ENCODE data around the gene SCRN1. TPM values are rescaled to one million over a fixed set of nuclear protein-coding genes. Genes with fewer than 3 reads are reported as not detected.
"Not testable (repeated sequence)": the region's sequence is repeated elsewhere in the genome, so short reads cannot be mapped to it uniquely, and the experiment has no call there.

SCRN1 gene
- total RNA-seq, 1 donor from 2014 or later = 124 TPM

DNA sequence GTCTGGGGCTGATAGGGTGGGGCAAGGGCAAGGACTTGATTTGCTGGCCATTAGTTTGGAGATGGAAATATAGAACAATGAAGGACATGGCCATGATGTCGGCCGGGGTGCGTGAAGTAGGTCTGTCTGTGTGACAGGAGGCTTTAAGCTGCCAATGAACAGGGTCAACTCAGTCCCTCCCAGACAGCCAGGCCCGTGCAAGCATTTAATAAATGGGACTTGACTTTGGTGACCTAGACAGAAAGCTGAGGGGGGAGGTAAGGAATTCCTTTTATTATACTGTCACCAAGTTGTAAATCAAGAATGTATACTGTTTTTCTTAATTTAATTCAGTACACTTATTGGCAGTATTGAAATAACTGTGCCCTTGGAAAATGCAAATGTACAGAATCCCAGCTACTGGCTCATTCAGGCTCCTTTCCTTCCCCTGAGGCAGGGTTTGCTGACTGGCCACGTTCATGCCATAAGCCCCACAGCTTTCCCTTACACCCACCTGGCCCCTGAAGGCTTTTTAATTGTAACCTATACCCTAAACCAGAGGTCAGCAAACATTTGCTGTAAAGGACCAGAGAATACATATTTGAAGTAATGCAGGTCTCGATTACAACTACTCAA is 96.1 kb downstream of the SCRN1 start:
- DNase-seq (ENCODE audit: extremely low read depth, low read depth, low spot score) = no peak

DNA sequence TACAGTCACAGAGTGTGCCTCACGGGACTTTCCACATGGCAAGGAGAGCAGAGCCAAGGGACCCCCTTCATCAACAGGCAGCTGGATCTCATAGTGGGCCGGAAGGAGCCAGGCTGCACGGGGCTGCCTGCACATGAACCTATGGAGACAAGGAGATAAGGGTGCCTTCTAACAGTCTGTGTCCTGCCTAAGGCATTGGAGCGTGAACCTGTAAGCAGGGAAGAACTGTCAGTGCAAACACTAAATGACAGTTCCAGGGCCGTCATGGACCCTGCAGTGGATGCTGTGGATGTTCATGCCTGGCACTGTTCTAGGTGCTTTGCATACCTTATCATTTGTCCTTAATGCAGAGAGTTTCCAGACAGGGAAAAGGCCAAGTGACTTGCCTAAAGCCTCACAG is 97.4 kb downstream of the SCRN1 start:
- DNase-seq (ENCODE audit: extremely low read depth, low read depth, low spot score) = no peak

DNA sequence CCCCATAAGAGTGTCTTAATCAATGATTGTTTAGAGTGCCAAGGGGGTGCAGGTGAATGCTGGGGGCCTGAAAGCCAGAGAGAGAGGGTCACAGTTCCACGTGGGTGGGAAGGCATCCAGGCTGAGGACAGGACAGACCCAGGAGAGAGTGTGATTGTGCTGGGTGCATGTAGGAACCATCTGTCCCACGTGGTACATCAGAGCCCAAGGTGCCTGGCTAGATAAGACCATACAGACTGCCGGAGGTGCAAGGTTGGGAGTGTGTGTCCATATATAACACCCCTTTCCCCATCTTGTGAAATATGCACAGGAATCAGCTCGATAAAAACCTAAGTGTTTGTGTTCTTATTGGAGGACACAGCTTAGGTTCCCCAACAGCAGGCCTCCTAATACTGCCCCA is 97.8 kb downstream of the SCRN1 start:
- DNase-seq (ENCODE audit: extremely low read depth, low read depth, low spot score) = no peak

DNA sequence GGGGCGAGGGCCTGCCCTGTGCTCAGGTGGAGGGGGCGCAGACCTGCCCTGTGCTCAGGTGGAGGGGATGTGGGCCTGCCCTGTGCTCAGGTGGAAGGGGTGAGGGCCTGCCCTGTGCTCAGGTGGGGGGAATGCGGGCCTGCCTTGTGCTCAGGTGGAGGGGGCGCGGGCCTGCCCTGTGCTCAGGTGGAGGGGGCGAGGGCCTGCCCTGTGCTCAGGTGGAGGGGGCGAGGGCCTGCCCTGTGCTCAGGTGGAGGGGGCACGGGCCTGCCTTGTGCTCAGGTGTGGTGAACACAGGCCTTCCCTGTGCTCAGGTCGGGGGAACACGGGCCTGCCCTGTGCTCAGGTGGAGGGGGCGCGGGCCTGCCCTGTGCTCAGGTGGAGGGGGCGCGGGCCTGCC is 98.8 kb downstream of the SCRN1 start:
- DNase-seq (ENCODE audit: extremely low read depth, low read depth, low spot score) = not testable (repeated sequence)

DNA sequence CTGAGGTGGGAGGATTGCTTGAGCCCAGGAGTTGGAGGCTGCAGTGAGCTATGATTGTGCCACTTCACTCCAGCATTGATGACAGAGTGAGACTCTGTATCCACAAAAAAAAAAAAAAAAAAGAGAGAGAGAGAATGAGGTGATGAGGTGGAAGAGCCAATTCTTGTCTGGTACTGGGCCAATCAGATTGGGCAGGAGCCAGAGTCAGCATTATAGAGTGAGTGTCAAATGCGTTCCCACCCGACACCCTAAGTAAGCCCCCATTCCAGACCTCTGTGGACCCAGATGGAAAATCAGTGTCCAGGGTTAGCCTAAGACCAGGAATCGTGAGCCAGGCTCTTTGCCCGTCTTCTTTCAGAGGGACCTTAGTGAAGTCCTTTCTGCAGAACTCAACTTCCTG is 99.3 kb downstream of the SCRN1 start:
- no peak for DNase-seq (ENCODE audit: extremely low read depth, low read depth, low spot score)

DNA sequence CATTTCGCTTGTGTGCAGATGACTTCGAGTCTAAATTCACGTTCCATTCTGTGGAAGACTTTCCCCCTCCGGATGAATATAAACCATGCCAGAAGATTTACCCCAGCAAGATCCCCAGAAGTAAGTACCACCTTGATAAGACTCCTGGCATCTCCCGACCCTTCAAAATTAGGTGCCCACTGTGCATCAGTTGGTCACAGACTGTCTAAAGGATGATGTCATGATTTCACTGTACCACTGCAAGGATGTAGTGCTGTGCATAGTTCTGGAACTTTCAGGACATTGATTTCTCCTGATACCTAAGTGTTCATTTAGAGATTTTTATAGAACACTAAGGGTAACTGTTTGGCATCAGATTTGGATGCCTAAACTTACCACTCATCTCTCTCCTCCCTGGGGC is 100.3 kb downstream of the SCRN1 start:
- no peak for DNase-seq (ENCODE audit: extremely low read depth, low read depth, low spot score)

DNA sequence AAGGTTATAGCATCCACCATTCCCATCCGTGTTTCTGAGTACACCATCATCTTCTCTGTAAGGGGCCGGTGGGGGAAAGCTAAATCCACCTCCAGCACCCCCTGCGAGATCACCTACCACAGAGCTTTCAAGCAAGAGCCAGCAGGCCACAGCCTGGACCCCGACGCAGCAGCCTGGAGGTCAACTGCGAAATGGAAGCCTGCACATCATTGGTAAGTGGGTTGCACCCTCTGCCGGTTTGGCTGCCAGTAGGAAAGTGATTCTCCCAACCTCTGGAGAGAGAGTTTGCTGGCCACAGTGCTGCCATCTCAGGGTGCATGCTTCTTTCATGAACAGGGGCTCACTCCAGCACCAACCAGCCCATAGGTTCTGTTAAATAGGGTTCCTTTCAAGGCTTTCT is 101.6 kb downstream of the SCRN1 start:
- DNase-seq (ENCODE audit: extremely low read depth, low read depth, low spot score) = no peak

DNA sequence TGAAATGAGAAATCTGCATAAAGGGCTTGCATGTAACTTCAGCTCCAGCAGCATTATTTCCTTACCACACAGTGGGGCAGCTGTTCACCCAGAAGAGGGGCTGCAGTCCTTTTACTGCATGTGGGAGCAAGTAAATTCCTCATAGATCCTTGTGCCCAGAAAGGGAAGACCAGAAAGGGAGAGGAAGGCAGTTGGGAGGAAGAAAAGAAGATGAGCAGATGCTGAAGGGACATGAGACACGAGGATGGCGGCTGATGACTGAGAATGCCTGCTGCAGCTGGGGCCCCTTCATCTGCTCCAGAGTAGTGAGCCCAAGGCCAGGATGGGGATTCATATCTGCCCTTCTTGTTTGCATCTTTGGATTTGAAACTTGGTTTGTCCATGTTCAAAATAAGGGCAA is 102.8 kb downstream of the SCRN1 start:
- DNase-seq (ENCODE audit: extremely low read depth, low read depth, low spot score) = no peak

DNA sequence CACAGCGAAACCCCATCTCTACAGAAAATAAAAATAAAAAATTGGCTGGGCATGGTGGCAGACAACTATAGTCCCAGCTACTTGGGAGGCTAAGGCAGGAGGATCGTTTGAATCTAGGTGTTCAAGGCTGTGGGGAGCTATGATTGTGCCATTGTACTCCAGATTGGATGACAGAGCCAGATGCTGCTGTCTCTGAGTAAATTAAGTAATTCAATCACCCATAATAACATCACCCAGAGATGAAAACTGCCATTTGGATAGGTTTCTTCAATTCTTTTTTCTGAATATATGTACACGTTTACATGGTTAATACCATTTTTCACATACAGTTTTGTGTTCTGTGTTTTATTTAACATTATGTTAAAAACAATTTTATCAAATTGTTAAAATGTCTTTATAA is 104.0 kb downstream of the SCRN1 start:
- DNase-seq (ENCODE audit: extremely low read depth, low read depth, low spot score) = no peak

DNA sequence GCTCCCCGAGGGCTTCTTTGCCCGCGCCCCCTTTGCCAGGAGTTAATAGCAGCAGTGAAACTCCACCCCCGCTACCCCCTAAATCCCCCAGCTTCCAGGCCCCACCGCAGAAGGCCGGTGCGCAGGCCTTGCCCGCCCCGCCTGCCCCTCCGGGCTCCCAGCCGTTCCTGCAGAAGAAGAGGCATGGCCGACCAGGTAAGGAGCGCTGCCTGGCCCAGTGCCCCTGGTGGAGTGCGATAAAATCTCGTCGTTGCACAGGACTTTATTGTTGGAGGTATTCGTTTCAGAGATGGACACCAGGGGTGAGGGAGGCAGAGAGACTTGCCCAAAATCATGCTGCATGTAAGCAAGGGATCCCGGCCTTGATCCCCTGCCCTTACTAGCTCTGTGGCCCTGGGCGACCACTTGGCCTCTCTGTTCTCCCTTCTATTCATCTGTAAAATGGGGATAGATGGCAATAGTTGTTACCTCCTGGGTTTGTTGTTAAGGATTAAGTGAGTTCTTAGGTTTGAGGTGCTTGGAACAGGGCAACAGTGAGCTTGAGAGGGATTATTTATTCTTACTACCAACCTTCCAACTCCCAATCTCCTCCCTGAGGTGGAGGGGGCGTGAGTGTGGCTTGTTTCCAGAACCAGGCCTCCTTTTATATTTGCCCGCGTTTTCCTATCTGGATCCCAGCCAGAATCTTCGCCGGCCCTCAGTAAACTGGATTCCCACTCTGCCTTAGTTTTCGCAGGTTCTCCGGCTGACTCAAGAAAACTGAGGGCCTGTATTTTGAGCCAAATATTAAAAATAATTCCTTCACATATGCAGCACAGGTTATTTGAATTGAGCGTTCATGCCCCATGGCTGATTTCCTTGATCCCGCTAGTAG is 105.0 kb downstream of the SCRN1 start:
- DNase-seq (ENCODE audit: extremely low read depth, low read depth, low spot score) = no peak

DNA sequence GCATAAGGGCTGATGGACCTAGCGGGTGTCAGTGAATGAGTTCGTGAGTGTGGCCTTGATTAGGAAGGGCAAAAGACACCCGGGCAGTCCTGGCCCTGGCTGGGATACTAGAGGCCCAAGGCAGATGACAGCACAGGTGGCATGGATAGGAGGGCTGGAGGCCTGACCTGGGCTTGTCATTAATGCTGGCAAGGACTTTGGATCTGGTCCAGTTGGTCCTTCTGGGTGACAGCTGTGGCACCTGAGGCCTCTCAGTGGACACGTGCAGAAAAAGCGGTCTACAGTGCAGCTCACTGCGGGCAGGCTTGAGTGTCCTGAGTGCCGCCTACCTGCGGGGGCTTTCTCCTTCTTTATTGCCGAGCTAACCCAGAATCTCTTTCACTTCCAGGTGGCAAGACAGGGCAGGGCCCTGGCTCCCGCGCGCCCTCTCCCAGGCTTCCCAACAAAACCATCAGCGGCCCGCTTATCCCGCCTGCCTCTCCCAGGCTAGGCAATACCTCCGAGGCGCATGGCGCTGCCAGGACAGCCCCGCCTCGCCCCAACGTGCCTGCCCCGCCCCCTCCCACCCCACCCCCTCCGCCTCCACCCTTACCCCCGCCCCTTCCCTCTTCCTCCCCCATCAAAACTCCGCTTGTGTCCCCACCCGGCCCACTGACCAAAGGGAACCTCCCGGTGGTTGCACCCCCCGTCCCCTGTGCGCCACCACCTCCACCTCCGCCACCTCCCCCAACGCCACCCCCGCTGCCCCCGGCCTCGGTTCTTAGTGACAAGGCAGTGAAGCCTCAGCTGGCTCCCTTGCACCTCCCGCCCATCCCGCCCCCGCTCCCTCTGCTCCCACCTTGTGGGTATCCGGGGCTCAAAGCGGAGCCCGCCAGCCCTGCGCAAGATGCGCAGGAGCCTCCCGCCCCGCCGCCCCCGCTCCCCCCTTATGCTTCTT is 105.9 kb downstream of the SCRN1 start:
- no peak for DNase-seq (ENCODE audit: extremely low read depth, low read depth, low spot score)

DNA sequence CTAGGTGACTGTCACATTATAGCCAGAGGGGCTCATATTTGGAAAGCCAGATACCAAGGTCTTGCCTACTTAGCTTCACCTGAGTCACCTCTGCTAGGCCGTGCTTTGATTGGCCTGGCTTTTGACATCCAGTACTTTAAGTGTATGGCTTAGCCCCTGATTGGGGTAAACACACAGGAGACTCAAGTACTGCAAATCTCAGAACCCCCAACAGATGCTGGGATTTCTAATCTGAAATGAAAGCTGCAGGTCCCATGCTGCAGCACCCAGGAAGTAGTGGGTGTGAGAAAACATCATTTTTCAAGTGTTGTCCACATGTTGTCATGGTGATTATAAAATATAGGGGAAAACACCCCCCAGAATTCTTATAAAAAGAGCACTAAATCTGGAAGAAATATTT is 107.1 kb downstream of the SCRN1 start:
- no peak for DNase-seq (ENCODE audit: extremely low read depth, low read depth, low spot score)

DNA sequence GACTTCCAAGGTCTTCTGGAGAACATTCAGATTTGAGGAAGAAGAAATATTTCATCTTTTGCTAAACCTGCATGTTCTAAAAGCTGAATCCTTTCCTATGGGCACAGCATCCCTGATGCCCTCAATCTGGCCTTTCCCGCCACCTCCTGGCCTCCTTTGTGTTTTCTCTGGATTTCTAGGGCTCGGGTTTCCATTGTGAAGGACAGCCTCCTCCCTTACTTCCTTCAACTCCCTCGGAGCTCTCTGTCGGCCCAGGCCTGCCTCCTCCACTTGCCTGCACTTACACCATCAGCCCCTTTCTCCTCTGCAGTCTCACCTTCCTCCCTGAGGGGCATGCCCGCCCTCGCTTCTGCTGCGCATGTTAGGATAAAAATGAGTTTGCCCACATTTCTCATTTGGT is 107.9 kb downstream of the SCRN1 start:
- no peak for DNase-seq (ENCODE audit: extremely low read depth, low read depth, low spot score)

DNA sequence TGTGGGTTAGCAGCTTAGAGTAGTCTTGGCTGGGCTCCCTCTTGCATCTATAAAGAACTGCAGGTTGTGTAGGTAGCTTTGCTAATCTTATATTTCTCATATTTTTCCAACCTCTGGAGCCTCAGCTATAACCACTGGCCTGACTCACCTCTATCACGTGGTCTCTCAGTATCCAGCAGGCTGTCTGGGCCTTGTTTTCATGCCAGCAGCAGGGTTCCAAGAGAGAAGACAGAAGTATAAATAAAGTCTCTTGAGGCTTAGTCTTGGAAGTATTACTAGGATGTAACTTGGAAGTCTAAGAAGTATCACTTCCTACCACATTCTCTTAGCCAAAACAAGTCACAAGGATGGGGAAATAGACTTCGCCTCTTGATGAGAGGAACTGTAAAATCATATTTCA is 110.0 kb downstream of the SCRN1 start:
- DNase-seq (ENCODE audit: extremely low read depth, low read depth, low spot score) = no peak

DNA sequence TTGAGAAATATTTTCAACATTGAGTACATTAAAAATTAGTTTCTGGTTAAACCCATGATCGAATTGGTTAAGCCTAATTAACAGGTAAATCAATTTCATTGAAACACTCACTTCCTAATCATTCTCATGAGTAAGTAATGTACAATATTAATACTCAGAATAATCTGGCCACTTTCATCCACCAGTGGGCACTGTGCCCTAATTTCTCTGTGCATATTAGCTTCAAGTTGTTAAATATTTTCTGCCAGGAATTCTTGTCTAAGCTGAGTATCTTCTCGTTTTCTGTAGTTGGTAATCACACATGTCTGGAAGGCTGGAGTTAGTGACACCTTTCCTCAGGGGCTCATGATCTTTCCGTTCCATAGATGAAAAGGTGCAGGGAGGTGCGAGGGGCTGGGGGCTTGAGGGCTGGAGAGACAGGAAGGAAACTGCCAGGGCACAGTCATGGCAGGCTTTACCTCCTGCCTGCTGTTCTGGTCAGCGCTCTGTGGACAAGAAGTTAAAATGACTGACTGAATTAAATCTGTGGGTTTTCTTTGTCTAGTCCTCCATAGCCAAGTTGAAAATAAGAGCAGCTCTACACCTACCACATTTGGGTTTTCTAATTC is 111.4 kb downstream of the SCRN1 start:
- peak; percentile 54 for DNase-seq (ENCODE audit: extremely low read depth, low read depth, low spot score)

DNA sequence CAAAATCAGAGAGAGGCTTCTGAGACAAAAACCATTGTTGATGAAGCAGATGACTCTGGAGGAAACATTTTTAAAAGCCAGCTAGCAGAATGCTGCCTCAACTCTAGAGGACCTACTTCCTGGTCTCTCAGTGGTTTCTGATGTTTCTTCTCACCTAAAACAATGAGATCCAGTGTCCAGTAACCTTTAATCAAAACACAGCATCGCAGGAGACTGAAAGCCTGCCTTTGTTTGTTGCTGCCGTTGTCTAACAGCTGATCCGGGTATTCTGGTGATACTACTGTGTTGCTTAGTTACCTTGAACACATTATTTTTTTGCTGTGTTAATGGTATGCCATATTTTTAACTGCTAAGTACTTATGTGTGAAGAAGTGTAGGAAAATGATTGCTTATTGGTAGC is 112.4 kb downstream of the SCRN1 start:
- no peak for DNase-seq (ENCODE audit: extremely low read depth, low read depth, low spot score)

DNA sequence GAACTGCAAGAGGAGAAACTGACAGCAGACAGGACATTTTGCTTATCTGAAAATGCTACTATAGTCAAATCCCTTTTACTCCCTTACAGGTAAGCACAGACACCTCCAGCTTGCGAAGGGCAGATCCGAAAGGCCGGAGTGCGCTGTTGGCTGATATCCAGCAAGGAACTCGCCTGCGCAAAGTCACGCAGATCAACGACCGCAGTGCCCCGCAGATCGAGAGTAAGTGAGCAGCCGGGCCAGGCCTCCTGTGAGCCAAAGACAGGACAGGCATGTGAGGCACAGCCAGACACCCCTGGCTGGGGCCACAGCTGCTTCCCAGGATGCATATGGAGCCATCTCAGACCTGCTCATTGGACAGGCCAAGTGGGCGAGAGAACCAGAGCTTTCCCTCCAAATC is 113.9 kb downstream of the SCRN1 start:
- no peak for DNase-seq (ENCODE audit: extremely low read depth, low read depth, low spot score)

DNA sequence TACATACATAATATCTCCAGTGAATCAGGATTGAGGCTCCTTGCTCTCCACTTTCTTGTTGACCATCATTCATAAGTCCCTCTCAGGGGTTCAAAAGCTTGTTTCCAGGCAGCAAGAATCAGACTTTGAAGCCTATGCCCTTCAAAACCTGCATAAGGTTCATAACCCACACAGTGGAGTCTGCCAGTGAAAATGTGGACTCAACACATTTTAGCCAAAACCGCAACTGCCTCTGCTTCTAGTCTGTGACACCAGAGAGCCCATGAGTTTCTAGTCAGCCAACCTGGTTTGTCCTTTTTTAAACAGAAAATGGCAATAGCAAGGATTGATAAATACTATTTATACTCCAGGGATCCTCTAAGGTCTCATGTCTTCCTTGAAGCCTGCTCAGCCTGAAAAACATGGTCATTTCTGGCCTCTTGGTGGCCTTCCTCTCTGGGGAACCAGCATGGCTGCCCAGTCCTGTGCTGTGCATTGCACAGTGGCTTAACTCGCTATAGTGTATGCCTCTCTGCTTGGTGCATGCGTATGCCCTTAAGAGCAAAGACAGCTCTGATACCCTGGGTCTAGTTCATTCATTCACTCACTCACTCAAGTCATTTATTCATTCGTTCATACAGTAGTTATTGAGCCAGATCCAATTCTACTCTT is 115.8 kb downstream of the SCRN1 start:
- no peak for DNase-seq (ENCODE audit: extremely low read depth, low read depth, low spot score)

DNA sequence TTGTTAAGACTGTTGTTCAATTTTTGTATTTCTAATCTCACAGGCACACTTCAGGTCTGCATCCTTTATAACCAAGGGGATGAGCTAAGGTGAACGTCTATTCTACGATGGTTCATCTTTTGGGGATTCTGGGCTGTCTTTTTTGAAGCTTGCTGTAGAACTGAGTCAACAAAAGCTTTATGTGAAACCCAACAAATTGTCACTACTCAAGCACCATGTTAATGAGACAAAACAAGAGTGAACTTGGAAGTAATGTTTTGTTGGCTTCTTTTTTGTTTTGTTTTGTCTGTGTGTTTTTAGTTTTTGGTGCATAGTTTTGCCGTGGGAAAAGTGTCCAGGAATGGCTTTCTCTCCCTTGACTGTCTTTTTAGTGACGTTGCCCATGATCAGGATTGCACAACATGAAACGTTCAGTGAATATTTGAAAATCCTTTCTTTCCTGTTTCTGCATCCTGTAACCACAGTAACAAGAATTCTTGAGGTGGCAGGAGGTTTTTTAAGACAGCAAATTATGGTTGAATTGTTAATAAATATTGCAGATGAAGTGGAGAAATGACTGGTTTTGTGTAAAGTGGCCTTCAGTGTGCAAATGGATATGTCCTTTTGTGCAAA is 117.7 kb downstream of the SCRN1 start:
- no peak for DNase-seq (ENCODE audit: extremely low read depth, low read depth, low spot score)
